ENCODE data around the gene REV3L.

Gene REV3L

GRCh38 chr6:111252726-111253125, 230.3 kb downstream of the REV3L start:
- no peak overlapping the region for H3K4me3 ChIP-seq (replicated peaks; ENCODE audit: low read depth, low read length)
- no peak for TF ChIP-seq CTCF (IDR thresholded peaks at IDR 0.05; ENCODE audit: low read length, missing control alignments)
- DNase-seq (ENCODE audit: low read depth), result no peak

GRCh38 chr6:111250791-111251354, 232.1 kb downstream of the REV3L start:
- H3K4me3 ChIP-seq (replicated peaks; ENCODE audit: low read depth, low read length), result no peak overlapping the region
- TF ChIP-seq CTCF (IDR thresholded peaks at IDR 0.05; ENCODE audit: low read length, missing control alignments), result no peak
- DNase-seq (ENCODE audit: low read depth), result no peak

Data from fibroblast of pulmonary artery (primary cell).